ENCODE measurements around the gene ZC3HAV1.

ZC3HAV1 gene

GRCh38 chr7:139124084-139124914 lies 14.8 kb upstream of the ZC3HAV1 start:
- Histone ChIP-seq H4K20me1 (ENCODE audit: insufficient read depth, low read length) (no peaks in the 10 kb centered on the region), H3K4me2 (ENCODE audit: low read length) (no peak overlapping the region), H3F3A (ENCODE audit: insufficient read depth, low read length) (no peaks in the 10 kb centered on the region), H3K36me3 (ENCODE audit: insufficient read depth, low read length) (no peaks in the 10 kb centered on the region), H3K9me2 (ENCODE audit: low read depth, low read length) (no peaks in the 10 kb centered on the region), H3K9me3 (ENCODE audit: low read length) (no peaks in the 10 kb centered on the region), H3K79me2 (ENCODE audit: insufficient read depth, low read length) (no peaks in the 10 kb centered on the region), H3K4me1 (ENCODE audit: insufficient read depth, low read length, severe bottlenecking) (peaks cover 16% of the 10 kb centered on the region), H2AFZ (ENCODE audit: low read length) (no peak overlapping the region), H3K27ac (ENCODE audit: low read depth, low read length, poor library complexity, severe bottlenecking) (no peak overlapping the region), H3K4me3 (ENCODE audit: low read depth, low read length, poor library complexity, severe bottlenecking) (no peak overlapping the region), H3K27me3 (ENCODE audit: insufficient read depth, low read length) (no peaks in the 10 kb centered on the region), H3K9ac (ENCODE audit: low read length) (no peak overlapping the region)
- no peak for TF ChIP-seq EZH2 (IDR thresholded peaks at IDR 0.05; ENCODE audit: borderline replicate concordance, low read length)
- no peak for TF ChIP-seq CTCF (IDR thresholded peaks at IDR 0.05; ENCODE audit: low read length)

GRCh38 chr7:139119486-139119849 lies 9.9 kb upstream of the ZC3HAV1 start:
- H3K36me3 ChIP-seq (ENCODE audit: insufficient read depth, low read length): no peaks in the 10 kb centered on the region
- H3K27me3 ChIP-seq (ENCODE audit: insufficient read depth, low read length): no peaks in the 10 kb centered on the region
- H3K9ac ChIP-seq (ENCODE audit: low read length): no peak overlapping the region
- H3K9me3 ChIP-seq (ENCODE audit: low read length): no peaks in the 10 kb centered on the region
- H4K20me1 ChIP-seq (ENCODE audit: insufficient read depth, low read length): no peaks in the 10 kb centered on the region
- H3K4me3 ChIP-seq (ENCODE audit: low read depth, low read length, poor library complexity, severe bottlenecking): no peak overlapping the region
- 0 out of 2 replicates have a peak overlapping the region, but pooled peaks have one; percentile 12 for H2AFZ ChIP-seq (ENCODE audit: low read length)
- no peak overlapping the region for H3K27ac ChIP-seq (ENCODE audit: low read depth, low read length, poor library complexity, severe bottlenecking)
- H3K4me1 ChIP-seq (ENCODE audit: insufficient read depth, low read length, severe bottlenecking): peaks cover 13% of the 10 kb centered on the region
- no peaks in the 10 kb centered on the region for H3K9me2 ChIP-seq (ENCODE audit: low read depth, low read length)
- H3K4me2 ChIP-seq (ENCODE audit: low read length): peak overlapping the region; percentile 28
- no peaks in the 10 kb centered on the region for H3K79me2 ChIP-seq (ENCODE audit: insufficient read depth, low read length)
- TF ChIP-seq CTCF (IDR thresholded peaks at IDR 0.05; ENCODE audit: low read length): no peak
- TF ChIP-seq EZH2 (IDR thresholded peaks at IDR 0.05; ENCODE audit: borderline replicate concordance, low read length): no peak
- H3F3A ChIP-seq (ENCODE audit: insufficient read depth, low read length): no peaks in the 10 kb centered on the region

GRCh38 chr7:139118805-139119485 lies 9.4 kb upstream of the ZC3HAV1 start:
- no peaks in the 10 kb centered on the region for H3K27me3 ChIP-seq (ENCODE audit: insufficient read depth, low read length)
- H3K4me1 ChIP-seq (ENCODE audit: insufficient read depth, low read length, severe bottlenecking): peaks cover 13% of the 10 kb centered on the region
- TF ChIP-seq EZH2 (IDR thresholded peaks at IDR 0.05; ENCODE audit: borderline replicate concordance, low read length): no peak
- no peak for TF ChIP-seq CTCF (IDR thresholded peaks at IDR 0.05; ENCODE audit: low read length)
- H3K79me2 ChIP-seq (ENCODE audit: insufficient read depth, low read length): no peaks in the 10 kb centered on the region
- peak overlapping the region; percentile 28 for H3K4me2 ChIP-seq (ENCODE audit: low read length)
- H3F3A ChIP-seq (ENCODE audit: insufficient read depth, low read length): no peaks in the 10 kb centered on the region
- no peak overlapping the region for H3K9ac ChIP-seq (ENCODE audit: low read length)
- no peaks in the 10 kb centered on the region for H3K36me3 ChIP-seq (ENCODE audit: insufficient read depth, low read length)
- peak overlapping the region; percentile 6 for H3K4me3 ChIP-seq (ENCODE audit: low read depth, low read length, poor library complexity, severe bottlenecking)
- peak overlapping the region; percentile 12; the same call in 1 of the 2 replicates for H2AFZ ChIP-seq (ENCODE audit: low read length)
- H4K20me1 ChIP-seq (ENCODE audit: insufficient read depth, low read length): no peaks in the 10 kb centered on the region
- no peaks in the 10 kb centered on the region for H3K9me2 ChIP-seq (ENCODE audit: low read depth, low read length)
- H3K9me3 ChIP-seq (ENCODE audit: low read length): no peaks in the 10 kb centered on the region
- H3K27ac ChIP-seq (ENCODE audit: low read depth, low read length, poor library complexity, severe bottlenecking): no peak overlapping the region

Measured in OCI-LY1 (cell line).